ENCODE data around the gene VSTM5.

VSTM5 gene

GRCh38 chr11:93821617-93822016 is 28.8 kb downstream of the VSTM5 start:
- no peak for TF ChIP-seq REST (IDR thresholded peaks at IDR 0.05; ENCODE audit: insufficient replicate concordance, low read depth)
- TF ChIP-seq GABPA (IDR thresholded peaks at IDR 0.05; ENCODE audit: low read depth): no peak
- TF ChIP-seq CTCF (IDR thresholded peaks at IDR 0.05; ENCODE audit: insufficient read depth, low read length): no peak
- TF ChIP-seq SPI1 (IDR thresholded peaks at IDR 0.05; ENCODE audit: borderline replicate concordance, low read depth): no peak
- no peak for TF ChIP-seq POLR2AphosphoS5 (IDR thresholded peaks at IDR 0.05; ENCODE audit: low read depth)
- Histone ChIP-seq H3K27me3 (ENCODE audit: insufficient read depth, poor library complexity, severe bottlenecking) (no peaks in the 10 kb centered on the region), H3K27ac (replicated peaks) (no peak overlapping the region), H3K4me3 (replicated peaks; ENCODE audit: insufficient read depth, low read length) (no peak overlapping the region)
- no peak for DNase-seq (ENCODE audit: low read depth in 1 of 2, low spot score in 1 of 2)

GRCh38 chr11:93820847-93821246 is 29.6 kb downstream of the VSTM5 start:
- no peak for TF ChIP-seq CTCF (IDR thresholded peaks at IDR 0.05; ENCODE audit: insufficient read depth, low read length)
- no peak for TF ChIP-seq REST (IDR thresholded peaks at IDR 0.05; ENCODE audit: insufficient replicate concordance, low read depth)
- no peak for TF ChIP-seq GABPA (IDR thresholded peaks at IDR 0.05; ENCODE audit: low read depth)
- no peak for TF ChIP-seq POLR2AphosphoS5 (IDR thresholded peaks at IDR 0.05; ENCODE audit: low read depth)
- TF ChIP-seq SPI1 (IDR thresholded peaks at IDR 0.05; ENCODE audit: borderline replicate concordance, low read depth): no peak
- Histone ChIP-seq H3K4me3 (replicated peaks; ENCODE audit: insufficient read depth, low read length) (no peak overlapping the region), H3K27me3 (ENCODE audit: insufficient read depth, poor library complexity, severe bottlenecking) (no peaks in the 10 kb centered on the region), H3K27ac (replicated peaks) (no peak overlapping the region)
- no peak for DNase-seq (ENCODE audit: low read depth in 1 of 2, low spot score in 1 of 2)

GRCh38 chr11:93819966-93820695 is 30.3 kb downstream of the VSTM5 start:
- TF ChIP-seq REST (IDR thresholded peaks at IDR 0.05; ENCODE audit: insufficient replicate concordance, low read depth): no peak
- no peak for TF ChIP-seq GABPA (IDR thresholded peaks at IDR 0.05; ENCODE audit: low read depth)
- TF ChIP-seq CTCF (IDR thresholded peaks at IDR 0.05; ENCODE audit: insufficient read depth, low read length): no peak
- TF ChIP-seq SPI1 (IDR thresholded peaks at IDR 0.05; ENCODE audit: borderline replicate concordance, low read depth): no peak
- TF ChIP-seq POLR2AphosphoS5 (IDR thresholded peaks at IDR 0.05; ENCODE audit: low read depth): no peak
- no peak overlapping the region for H3K4me3 ChIP-seq (replicated peaks; ENCODE audit: insufficient read depth, low read length)
- no peak for DNase-seq (ENCODE audit: low read depth in 1 of 2, low spot score in 1 of 2)
- no peaks in the 10 kb centered on the region for H3K27me3 ChIP-seq (ENCODE audit: insufficient read depth, poor library complexity, severe bottlenecking)
- H3K27ac ChIP-seq (replicated peaks): no peak overlapping the region

All from HL-60 (cell line).